Stimulated activated effector memory CD8-positive, alpha-beta T cell treated with anti-CD3 and anti-CD28 coated beads, Interleukin-12 subunit alpha, Interleukin-12 subunit beta, amount 100 ng/mL, for 72 hours (primary cell): ENCODE measurements around the gene GNG4.
"Not testable (repeated sequence)": the region's sequence is repeated elsewhere in the genome, so short reads cannot be mapped to it uniquely, and the experiment has no call there.

Experiments
- ATAC-seq: fragments of 150-1000 bp; cut with Tn5 transposase; 2 replicates; pipeline ENCODE4 v1.10.0; 2021
- DNase-seq, 2 donors: peaks; one replicate each; pipeline ENCODE4 v3.0.0; 2021 to 2022; ENCODE audit warnings: low spot score in 2 of 2
- H3K27ac Mint-ChIP-seq: one replicate; pipeline ENCODE4 v1.8.0; 2022; ENCODE audit warnings: mild to moderate bottlenecking, mixed read lengths
- H3K36me3 Mint-ChIP-seq: one replicate; pipeline ENCODE4 v1.8.0; 2022; ENCODE audit warnings: mild to moderate bottlenecking, mixed read lengths
- H3K4me1 Mint-ChIP-seq: one replicate; pipeline ENCODE4 v1.8.0; 2022; ENCODE audit warnings: mixed read lengths
- H3K4me3 Mint-ChIP-seq: one replicate; pipeline ENCODE4 v1.8.0; 2022; ENCODE audit warnings: mild to moderate bottlenecking, mixed read lengths
- H3K9me3 Mint-ChIP-seq: one replicate; pipeline ENCODE4 v1.8.0; 2022; ENCODE audit warnings: mixed read lengths

Gene GNG4

DNA sequence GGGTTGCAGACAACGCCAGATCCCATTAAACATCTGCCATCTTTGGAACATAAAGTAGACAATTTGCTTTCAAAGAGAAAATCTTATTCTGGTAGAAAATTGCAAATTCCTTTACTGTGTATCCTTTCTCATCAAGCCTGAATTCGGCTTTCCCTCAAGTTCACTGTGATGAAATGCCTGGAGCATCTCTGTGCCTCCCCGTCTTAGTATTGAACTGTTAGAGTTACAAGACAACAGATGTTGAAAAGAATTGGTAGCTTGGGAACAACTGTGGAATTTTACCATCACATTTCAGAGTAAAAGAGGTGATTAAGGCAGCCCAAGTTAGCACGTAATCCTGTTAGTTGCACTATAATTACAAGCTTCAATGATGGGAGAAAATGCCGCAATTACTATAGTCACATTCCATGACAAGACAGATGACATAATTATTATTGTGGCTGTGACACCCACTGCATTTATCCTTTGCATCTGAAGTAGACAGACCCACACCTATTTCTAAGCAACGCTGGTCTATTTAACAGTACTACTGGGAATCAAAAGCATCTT lies 90.9 kb downstream of the GNG4 start:
- Mint-ChIP-seq H3K27ac (no peak overlapping the region), H3K4me3 (no peak overlapping the region), H3K36me3 (no peaks in the 10 kb centered on the region), H3K9me3 (no peaks in the 10 kb centered on the region), H3K4me1 (no peaks in the 10 kb centered on the region)
- DNase-seq: no peak
- ATAC-seq: no peak

DNA sequence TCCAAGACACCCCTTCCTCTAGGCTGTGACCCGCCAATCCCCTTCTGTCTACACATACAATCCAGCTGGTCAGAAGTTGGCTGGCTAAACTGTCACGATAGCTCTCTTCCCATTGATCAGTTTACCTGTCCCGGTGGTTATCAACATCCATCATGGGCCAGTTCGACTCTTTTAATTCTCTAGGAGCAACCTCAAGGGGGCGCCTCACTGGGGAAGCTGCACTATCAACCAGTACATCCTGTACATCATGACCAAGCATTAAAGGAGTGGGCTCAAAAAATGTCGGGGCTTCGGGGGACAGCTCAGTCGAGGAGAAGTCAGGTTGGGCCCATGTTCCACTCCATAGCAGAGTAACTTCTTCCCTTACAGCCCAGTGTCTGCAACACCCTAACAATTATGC lies 92.1 kb downstream of the GNG4 start:
- H3K9me3 Mint-ChIP-seq: no peaks in the 10 kb centered on the region
- DNase-seq: peak in 1 of 2 donors; percentile 10
- no peaks in the 10 kb centered on the region for H3K4me1 Mint-ChIP-seq
- no peak overlapping the region for H3K27ac Mint-ChIP-seq
- ATAC-seq: no peak
- no peaks in the 10 kb centered on the region for H3K36me3 Mint-ChIP-seq
- no peak overlapping the region for H3K4me3 Mint-ChIP-seq

DNA sequence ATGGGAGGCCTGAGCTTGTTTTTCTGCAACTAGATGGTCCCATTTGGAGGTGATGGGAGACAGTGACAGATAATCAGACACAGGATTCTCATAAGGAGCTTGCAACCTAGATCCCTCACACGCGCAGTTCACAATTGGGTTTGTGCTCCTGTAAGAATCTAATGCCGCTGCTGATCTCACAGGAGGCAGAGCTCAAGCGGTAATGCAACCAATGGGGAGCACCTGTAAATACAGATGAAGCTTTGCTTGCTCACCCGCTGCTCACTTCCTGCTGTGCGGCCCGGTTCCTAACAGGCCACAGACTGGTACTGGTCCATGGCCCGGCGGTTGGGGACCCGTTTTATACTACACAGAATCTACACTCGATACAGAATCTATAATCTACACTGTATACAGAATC lies 92.8 kb downstream of the GNG4 start:
- DNase-seq (no peak), ATAC-seq (no peak)
- Mint-ChIP-seq H3K27ac (no peak overlapping the region), H3K36me3 (no peaks in the 10 kb centered on the region), H3K9me3 (no peaks in the 10 kb centered on the region), H3K4me1 (no peaks in the 10 kb centered on the region), H3K4me3 (no peak overlapping the region)

DNA sequence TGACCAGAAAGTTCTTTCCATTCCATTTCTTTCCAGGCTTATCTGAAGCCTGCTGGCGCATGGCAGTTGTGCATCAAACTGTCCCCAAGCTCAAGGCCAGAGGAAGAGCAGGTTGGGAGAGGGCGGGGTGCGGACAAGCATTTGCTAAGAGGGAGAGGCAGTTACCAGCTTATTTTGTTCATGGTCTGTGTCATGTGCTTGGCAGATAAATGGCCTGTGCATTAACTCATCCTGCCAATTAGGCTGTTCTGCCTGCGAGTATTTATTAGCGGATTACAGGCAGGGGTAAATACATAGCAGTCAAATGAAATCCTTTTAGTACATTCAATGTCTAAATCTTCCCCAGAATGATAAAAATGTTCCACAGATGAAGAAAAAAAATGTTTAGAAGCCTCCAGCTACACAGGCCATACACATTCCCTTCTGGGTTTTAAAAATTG lies 96.5 kb downstream of the GNG4 start:
- Mint-ChIP-seq H3K36me3 (no peaks in the 10 kb centered on the region), H3K4me3 (no peak overlapping the region), H3K27ac (no peak overlapping the region), H3K9me3 (no peaks in the 10 kb centered on the region), H3K4me1 (no peaks in the 10 kb centered on the region)
- DNase-seq (no peak), ATAC-seq (no peak)

DNA sequence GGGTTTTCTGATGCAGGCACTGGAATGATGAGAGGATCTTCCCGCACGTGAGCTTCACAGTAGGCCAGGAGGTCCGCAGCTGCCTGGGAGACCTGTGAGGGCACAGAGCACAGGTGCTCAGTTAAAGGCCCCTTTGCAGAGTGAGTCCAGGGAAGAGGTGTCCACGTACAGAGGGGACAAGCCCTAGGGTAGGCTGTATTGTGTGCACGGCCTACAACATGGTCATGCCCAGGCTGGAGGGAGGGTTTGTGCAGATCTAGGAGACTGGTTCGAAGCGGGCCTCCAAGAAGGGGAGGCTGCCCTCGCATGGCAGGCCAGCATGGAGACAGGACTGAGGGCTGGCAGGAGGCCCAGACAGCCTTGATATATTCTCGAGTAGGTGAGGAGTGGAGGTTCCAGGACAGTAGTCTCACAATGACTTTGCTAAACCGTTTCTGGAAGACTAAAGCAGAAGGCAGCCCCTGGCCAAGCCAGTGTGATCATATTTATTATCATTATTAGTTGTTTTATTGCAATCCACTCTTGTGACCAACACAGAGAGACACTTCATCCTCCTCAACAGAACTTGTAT lies 97.4 kb downstream of the GNG4 start:
- Mint-ChIP-seq H3K4me3 (no peak overlapping the region), H3K9me3 (no peaks in the 10 kb centered on the region), H3K27ac (no peak overlapping the region), H3K36me3 (no peaks in the 10 kb centered on the region), H3K4me1 (no peaks in the 10 kb centered on the region)
- DNase-seq (no peak), ATAC-seq (no peak)

DNA sequence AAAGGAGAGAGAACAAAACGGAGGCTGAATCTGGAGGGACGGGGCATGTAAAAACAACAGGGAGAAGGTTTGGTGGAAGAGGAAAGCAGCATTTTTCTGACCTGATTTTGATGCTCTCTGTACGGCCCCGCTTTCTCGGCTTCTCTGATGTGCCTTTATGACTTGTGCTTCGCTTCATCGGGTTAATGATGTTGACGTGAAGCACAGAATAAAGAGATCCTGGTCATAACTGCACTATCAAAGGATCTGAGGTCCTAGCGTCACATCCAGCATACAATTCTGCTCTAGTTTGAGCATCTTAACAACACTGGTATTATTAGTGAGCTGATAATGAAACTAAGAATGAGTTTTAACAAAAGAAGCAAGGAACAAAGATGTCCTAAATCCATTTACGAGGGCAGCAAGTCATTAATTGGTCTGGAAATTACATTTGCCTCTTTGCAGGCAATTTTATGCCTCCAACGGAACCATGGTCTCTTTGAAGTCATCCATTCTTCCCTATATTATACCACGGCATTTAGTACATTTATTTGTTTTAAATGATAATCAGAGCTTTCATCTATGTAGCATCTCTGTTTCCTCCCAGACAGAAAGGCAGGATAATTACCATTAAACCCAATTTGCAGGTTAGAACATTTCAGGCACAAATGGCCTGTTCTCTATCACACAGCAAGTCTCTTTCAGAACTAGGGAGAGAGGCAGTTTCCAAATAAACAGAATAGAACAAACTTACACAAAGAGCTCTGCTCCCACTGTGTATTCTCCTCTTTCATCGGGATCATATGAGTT lies 100.0 kb downstream of the GNG4 start:
- no peaks in the 10 kb centered on the region for H3K4me1 Mint-ChIP-seq
- no peaks in the 10 kb centered on the region for H3K9me3 Mint-ChIP-seq
- DNase-seq: no peak
- no peak overlapping the region for H3K27ac Mint-ChIP-seq
- H3K4me3 Mint-ChIP-seq: no peak overlapping the region
- no peak for ATAC-seq
- H3K36me3 Mint-ChIP-seq: no peaks in the 10 kb centered on the region

DNA sequence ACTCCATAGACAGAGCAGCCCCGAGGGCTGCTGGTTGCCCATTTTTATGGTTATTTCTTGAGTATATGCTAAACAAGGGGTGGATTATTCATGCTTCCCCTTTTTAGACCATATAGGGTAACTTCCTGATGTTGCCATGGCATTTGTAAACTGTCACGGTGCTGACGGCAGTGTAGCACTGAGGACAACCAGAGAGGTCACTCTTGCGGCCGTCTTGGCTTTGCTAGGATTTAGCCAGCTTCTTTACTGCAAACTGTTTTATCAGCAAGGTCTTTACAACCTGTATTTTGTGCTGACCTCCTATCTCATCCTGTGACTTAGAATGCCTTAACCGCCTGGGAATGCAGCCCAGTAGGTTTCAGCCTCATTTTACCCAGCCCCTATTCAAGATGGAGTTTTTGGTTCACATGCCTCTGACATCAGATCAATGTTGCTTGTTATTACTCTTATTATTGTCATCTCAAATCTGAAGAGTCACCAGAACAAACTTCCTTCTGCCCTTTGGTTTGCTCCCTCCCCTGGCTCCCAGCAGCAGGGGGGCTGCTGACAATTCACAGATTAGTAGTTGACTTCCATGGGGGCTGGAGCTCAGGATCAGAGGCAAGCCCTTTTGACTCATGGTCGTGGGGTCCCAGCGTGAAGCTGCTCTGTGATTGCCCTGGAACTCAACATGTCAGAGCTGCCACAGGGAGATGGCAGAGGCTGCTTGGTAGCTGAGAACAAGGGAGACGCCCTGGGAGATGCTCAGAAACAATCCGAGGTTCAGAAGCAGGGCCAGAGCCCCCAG lies 103.0 kb downstream of the GNG4 start:
- not testable (repeated sequence) for H3K4me3 Mint-ChIP-seq, H3K9me3 Mint-ChIP-seq, H3K36me3 Mint-ChIP-seq, DNase-seq, ATAC-seq, H3K4me1 Mint-ChIP-seq
- H3K27ac Mint-ChIP-seq: peak overlapping the region; percentile 66

DNA sequence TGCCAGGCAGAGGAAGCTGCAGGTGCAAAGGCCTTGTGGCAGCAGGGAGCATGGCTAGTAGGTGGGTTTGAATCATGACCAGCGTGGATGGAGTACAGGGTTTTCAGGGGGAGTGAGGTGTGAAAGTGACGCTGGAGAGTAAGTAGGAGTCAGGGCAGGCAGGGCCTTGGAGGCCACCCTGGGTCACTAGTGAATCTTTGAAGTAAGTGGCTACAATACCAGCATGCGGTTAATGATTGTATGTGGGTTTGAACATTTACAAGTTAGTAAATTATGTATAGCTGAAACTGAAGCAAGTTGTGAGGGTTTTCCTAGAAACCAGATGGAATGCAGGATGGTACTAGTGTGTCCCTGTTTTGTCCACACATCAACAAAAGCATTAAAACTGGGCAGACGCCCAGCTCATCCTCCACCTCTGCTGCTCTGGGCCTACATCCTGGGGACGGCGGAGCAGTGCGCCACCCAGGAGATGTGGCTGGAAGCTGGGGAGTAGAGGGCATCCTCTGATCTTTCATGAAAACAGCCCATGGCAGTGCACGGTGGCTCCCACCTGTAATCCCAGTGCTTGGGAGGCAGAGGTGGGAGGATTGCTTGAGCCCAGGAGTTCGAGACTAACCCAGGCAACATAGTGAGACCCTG lies 104.2 kb downstream of the GNG4 start:
- Mint-ChIP-seq H3K4me1 (no peaks in the 10 kb centered on the region), H3K36me3 (no peaks in the 10 kb centered on the region), H3K4me3 (no peak overlapping the region), H3K27ac (no peak overlapping the region), H3K9me3 (no peaks in the 10 kb centered on the region)
- ATAC-seq: no peak
- no peak for DNase-seq

DNA sequence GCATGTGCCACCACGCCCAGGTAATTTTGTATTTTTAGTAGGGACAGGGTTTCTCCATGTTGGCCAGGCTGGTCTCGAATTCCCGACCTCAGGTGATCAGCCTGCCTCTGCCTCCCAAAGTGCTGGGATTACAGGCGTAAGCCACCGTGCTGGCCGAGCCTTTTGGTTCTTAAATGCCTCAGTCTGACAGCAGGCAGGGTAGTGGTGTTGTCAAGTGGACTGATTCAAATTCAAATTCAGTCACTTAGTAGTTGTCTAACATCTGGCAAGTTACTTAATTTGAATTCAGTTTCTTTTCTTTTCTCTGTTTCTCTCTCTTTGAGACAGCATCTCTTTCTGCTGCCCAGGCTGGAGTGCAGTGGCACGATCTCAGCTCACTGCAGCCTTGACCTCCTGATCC lies 106.7 kb downstream of the GNG4 start:
- H3K9me3 Mint-ChIP-seq, H3K4me1 Mint-ChIP-seq, H3K4me3 Mint-ChIP-seq, ATAC-seq, H3K36me3 Mint-ChIP-seq, H3K27ac Mint-ChIP-seq, DNase-seq: not testable (repeated sequence)

DNA sequence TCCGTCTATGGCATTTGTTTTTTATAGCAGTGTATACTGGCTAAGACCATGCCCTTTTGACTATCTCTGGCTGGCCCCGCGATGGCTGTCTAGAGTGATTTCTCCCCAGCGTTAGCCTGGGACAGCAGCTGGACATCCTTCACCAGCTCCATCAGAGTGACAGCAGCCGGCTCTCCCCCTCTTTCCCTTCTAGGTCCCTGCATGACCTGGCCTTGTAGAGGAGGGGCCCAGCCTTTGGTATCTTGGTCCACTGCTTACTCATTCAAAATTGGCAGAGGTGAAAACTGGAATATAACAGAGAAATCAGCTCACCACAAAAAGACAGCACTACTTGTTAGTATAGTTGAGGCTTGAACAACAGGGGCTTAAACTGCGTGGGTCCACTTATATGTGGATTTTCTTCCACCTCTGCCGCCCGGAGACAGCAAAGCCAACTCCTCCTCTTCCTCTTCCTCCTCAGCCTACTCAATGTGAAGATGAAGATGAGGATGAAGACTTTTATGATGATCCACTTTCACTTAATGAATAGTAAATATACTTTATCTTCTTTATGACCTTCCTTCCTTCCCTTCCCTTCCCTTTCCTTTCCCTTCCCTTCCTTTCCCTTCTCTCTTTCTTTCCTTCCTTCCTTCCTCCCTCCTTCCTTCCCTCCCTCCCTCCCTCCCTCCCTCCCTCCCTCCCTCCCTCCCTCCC lies 116.0 kb downstream of the GNG4 start:
- no peak for ATAC-seq

DNA sequence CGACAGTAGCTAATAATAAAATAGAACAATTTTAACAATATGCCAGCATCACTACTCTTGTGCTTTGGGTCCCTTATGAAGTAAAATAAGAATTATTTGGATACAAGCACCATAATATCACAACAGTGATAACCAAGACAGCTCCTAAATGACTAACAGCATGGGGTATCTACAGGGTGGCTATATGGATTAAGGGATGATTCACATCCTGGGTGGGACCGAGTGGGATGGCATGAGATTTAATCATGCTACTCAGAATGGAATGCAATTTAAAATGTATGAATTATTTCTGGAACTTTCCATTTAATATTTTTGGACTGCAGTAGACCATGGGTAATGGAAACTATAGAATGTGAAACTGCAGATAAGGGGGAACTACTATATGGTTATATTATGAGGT lies 117.2 kb downstream of the GNG4 start:
- ATAC-seq (no peak), DNase-seq (no peak)
- Mint-ChIP-seq H3K4me3 (no peak overlapping the region), H3K27ac (no peak overlapping the region), H3K9me3 (no peaks in the 10 kb centered on the region), H3K36me3 (no peaks in the 10 kb centered on the region), H3K4me1 (no peaks in the 10 kb centered on the region)

More for the DNA sequence above, 116.0 kb downstream of the GNG4 start:
- DNase-seq: no peak
- Mint-ChIP-seq H3K4me3 (no peak overlapping the region), H3K36me3 (no peaks in the 10 kb centered on the region), H3K4me1 (no peaks in the 10 kb centered on the region), H3K27ac (no peak overlapping the region), H3K9me3 (no peaks in the 10 kb centered on the region)

DNA sequence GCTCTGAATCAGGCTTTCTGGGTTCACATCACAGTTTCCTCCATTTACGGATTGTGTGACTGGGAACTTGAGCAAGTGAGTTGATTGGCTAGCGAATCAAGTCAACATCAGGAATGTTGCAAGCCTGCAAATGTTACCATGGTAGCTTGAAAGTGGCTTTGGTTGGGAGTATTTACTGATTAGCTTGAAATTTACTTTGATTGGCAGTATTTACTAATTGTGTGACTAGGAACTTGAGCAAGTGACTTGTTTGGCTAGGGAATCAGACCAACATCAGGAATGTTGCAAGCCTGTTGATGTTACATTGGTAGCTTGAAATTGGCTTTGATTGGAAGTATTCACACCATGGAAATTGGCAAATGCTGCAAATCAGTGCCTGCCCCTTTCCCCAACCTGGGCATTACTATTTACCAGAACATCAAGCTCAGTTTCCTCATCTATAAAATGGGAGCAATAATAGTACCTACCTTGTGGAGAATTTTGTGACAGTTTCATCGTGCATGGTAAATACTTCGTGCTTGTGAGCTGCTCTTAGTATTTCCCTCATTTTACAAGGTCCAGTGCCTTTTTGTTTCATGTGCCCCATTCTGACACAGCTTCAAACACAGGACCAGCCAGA lies 122.3 kb downstream of the GNG4 start:
- no peaks in the 10 kb centered on the region for H3K36me3 Mint-ChIP-seq
- H3K9me3 Mint-ChIP-seq: no peaks in the 10 kb centered on the region
- H3K4me3 Mint-ChIP-seq: no peak overlapping the region
- DNase-seq (no peak), ATAC-seq (no peak)
- H3K4me1 Mint-ChIP-seq: no peaks in the 10 kb centered on the region
- H3K27ac Mint-ChIP-seq: no peak overlapping the region

DNA sequence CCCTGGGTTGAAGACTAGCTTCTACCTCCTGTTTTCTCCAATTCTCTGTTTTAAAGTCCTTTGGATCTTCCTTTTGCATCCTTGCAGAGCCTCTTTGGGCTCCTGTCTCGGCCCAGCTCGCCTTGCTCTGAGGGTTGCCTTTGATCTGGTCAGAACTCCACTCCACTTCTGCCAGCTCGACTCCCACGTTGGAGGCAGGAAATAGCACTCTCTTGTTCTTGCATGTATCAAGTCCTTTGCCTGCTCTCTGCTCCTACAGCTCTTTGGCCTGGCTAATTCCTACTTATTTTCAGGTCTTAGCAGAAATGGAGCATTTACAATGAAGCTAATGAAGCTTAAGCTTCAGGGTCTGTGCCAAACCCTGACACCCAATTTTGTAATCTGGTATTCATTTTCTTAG lies 124.3 kb downstream of the GNG4 start:
- Mint-ChIP-seq H3K4me3 (no peak overlapping the region), H3K36me3 (no peaks in the 10 kb centered on the region), H3K9me3 (no peaks in the 10 kb centered on the region), H3K27ac (no peak overlapping the region), H3K4me1 (no peaks in the 10 kb centered on the region)
- ATAC-seq (no peak), DNase-seq (no peak)

DNA sequence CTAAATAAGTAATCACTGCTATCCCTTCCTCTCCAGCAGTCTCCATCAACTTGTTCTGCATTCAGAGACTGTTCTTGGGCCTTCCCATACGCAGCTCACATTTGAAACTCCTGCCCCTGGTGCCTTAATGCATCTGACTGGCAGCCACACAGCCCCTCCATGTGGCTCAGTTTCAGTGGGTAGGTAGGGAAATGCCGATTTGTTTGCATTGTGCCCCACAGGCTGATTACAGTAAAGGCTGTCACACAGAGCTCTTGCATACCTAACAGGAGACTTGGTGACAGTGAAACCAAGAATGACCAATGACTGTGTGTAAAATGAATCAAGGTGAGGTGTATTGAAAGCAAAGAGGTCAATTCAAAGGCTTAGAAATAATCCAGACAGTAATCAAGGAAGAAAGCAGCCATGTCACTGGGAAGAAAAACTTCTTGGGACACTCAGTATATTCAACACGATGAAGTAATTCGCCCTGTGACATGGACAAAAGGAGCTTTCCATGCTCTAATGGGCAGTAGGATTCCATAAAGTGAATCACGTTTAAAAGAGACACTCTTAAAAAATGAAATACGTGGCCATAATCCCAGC lies 132.6 kb downstream of the GNG4 start:
- Mint-ChIP-seq H3K4me3 (no peak overlapping the region), H3K9me3 (no peaks in the 10 kb centered on the region), H3K36me3 (no peaks in the 10 kb centered on the region), H3K4me1 (no peaks in the 10 kb centered on the region), H3K27ac (no peak overlapping the region)
- ATAC-seq (peak; percentile 68), DNase-seq (no peak)
